ENCODE results near the gene PLEKHH2. TPM values are rescaled to one million over a fixed set of nuclear protein-coding genes. Genes with fewer than 3 reads are reported as not detected.

PLEKHH2 gene
- total RNA-seq, 1 experiment from 2014 or later: 21.2 TPM

GRCh38 chr2:43814711-43815110 is 177.7 kb downstream of the PLEKHH2 start:
- Mint-ChIP-seq H3K36me3 (ENCODE audit: insufficient read depth, unreplicated experiment) (peaks cover 9% of the 10 kb centered on the region), H3K4me1 (ENCODE audit: low read depth, unreplicated experiment) (peaks cover 19% of the 10 kb centered on the region)
- BruUV-seq (replicated peaks): no TSS peak

More at GRCh38 chr2:43814711-43815110, 177.7 kb downstream of the PLEKHH2 start:
- TF ChIP-seq CTCF (IDR thresholded peaks at IDR 0.05; ENCODE audit: unreplicated experiment): no peak
- Mint-ChIP-seq H3K9me3 (ENCODE audit: low read depth, unreplicated experiment) (peaks cover 3% of the 10 kb centered on the region), H3K27me3 (ENCODE audit: unreplicated experiment) (no peaks in the 10 kb centered on the region), H3K4me3 (ENCODE audit: low read depth, unreplicated experiment) (no peak overlapping the region), H3K27ac (ENCODE audit: unreplicated experiment) (no peak overlapping the region)
- intact Hi-C loops (cut with micrococcal nuclease; ENCODE audit: unreplicated experiment): no loop called here
- CTCF ChIA-PET: no interaction called here
- no peak for DNase-seq

Other genes with a start within 250 kb of the PLEKHH2 start
- 35.5 and 39.9 TPM in 2 replicates for gene THADA, start 41.2 kb upstream of the PLEKHH2 start, total RNA-seq (2022)
- 1.3 and 1.5 TPM in 2 replicates for gene C1GALT1C1L, start 39.2 kb downstream of the PLEKHH2 start, total RNA-seq (2022)
- gene DYNC2LI1, start 136.8 kb downstream of the PLEKHH2 start, total RNA-seq (2022): 20.0 and 24.0 TPM in 2 replicates
- 0.66 and 1.0 TPM in 2 replicates for gene ABCG5, start 201.6 kb downstream of the PLEKHH2 start, total RNA-seq (2022)
- 1.4 and 1.6 TPM in 2 replicates for gene ABCG8, start 201.7 kb downstream of the PLEKHH2 start, total RNA-seq (2022)